Activated naive CD8-positive, alpha-beta T cell (primary cell): ENCODE results near the gene P3H3.

Experiments used
- H3K27ac Mint-ChIP-seq: one replicate; pipeline ENCODE4 v1.8.0; 2021; ENCODE audit warnings: mixed read lengths
- H3K27me3 Mint-ChIP-seq: one replicate; pipeline ENCODE4 v1.8.0; 2021; ENCODE audit warnings: mixed read lengths
- H3K36me3 Mint-ChIP-seq: one replicate; pipeline ENCODE4 v1.8.0; 2021; ENCODE audit warnings: mixed read lengths
- H3K4me1 Mint-ChIP-seq: one replicate; pipeline ENCODE4 v1.8.0; 2021; ENCODE audit warnings: low read depth, mixed read lengths
- H3K4me3 Mint-ChIP-seq: one replicate; pipeline ENCODE4 v1.8.0; 2021; ENCODE audit warnings: mild to moderate bottlenecking, mixed read lengths
- H3K9me3 Mint-ChIP-seq: one replicate; pipeline ENCODE4 v1.8.0; 2021; ENCODE audit warnings: low read depth, mixed read lengths

P3H3 gene

DNA sequence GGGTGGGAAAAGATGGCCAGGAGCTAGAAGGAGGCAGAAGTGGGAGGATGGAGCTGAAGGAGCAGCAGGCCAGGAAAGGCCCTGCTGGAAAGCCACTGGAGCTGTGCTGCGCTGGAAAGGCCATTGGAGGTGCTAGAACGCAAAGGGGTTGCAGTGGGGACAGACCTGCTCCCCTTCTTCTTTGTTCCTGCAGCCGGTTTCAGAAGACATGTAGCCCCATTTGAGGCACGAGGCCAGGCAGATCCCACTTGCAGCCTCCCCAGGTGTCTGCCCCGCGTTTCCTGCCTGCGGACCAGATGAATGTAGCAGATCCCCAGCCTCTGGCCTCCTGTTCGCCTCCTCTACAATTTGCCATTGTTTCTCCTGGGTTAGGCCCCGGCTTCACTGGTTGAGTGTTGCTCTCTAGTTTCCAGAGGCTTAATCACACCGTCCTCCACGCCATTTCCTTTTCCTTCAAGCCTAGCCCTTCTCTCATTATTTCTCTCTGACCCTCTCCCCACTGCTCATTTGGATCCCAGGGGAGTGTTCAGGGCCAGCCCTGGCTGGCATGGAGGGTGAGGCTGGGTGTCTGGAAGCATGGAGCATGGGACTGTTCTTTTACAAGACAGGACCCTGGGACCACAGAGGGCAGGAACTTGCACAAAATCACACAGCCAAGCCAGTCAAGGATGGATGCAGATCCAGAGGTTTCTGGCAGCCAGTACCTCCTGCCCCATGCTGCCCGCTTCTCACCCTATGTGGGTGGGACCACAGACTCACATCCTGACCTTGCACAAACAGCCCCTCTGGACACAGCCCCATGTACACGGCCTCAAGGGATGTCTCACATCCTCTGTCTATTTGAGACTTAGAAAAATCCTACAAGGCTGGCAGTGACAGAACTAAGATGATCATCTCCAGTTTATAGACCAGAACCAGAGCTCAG is 8.8 kb upstream of the P3H3 start:
- no peaks in the 10 kb centered on the region for H3K36me3 Mint-ChIP-seq
- H3K27me3 Mint-ChIP-seq: peaks cover 9% of the 10 kb centered on the region

GRCh38 chr12:6820166-6820565 is 8.0 kb upstream of the P3H3 start:
- Mint-ChIP-seq H3K27me3 (peaks cover 15% of the 10 kb centered on the region), H3K36me3 (no peaks in the 10 kb centered on the region), H3K4me1 (peaks cover 10% of the 10 kb centered on the region), H3K9me3 (no peaks in the 10 kb centered on the region), H3K4me3 (no peak overlapping the region), H3K27ac (no peak overlapping the region)

More for the DNA sequence above, 8.8 kb upstream of the P3H3 start:
- H3K27ac Mint-ChIP-seq: no peak overlapping the region
- no peak overlapping the region for H3K4me3 Mint-ChIP-seq
- H3K4me1 Mint-ChIP-seq: peaks cover 10% of the 10 kb centered on the region
- no peaks in the 10 kb centered on the region for H3K9me3 Mint-ChIP-seq

- no peaks in the 10 kb centered on the region for H3K9me3 Mint-ChIP-seq
- peaks cover 13% of the 10 kb centered on the region for H3K4me1 Mint-ChIP-seq
- no peak within 1 kb of the TSS for H3K27ac Mint-ChIP-seq
- H3K27me3 Mint-ChIP-seq: peaks cover 20% of the 10 kb centered on the region
- H3K4me3 Mint-ChIP-seq: peak within 1 kb of the TSS; percentile 63
- no peaks in the 10 kb centered on the region for H3K36me3 Mint-ChIP-seq
Observed at GRCh38 chr12:6821591-6822425, 6.4 kb upstream of the P3H3 start, which contains the start of gene GPR162. Gene GPR162, plus strand, starts transcription at chr12:6821821. Its CDS starts 2,078 bp downstream, at chr12:6823899.

- no peaks in the 10 kb centered on the region for H3K36me3 Mint-ChIP-seq
- H3K9me3 Mint-ChIP-seq: no peaks in the 10 kb centered on the region
- no peak overlapping the region for H3K27ac Mint-ChIP-seq
- H3K4me1 Mint-ChIP-seq: peaks cover 17% of the 10 kb centered on the region
- peaks cover 22% of the 10 kb centered on the region for H3K27me3 Mint-ChIP-seq
- peak overlapping the region; percentile 27 for H3K4me3 Mint-ChIP-seq
Observed at GRCh38 chr12:6822426-6823135, 5.6 kb upstream of the P3H3 start.

GRCh38 chr12:6823182-6824084 is 4.8 kb upstream of the P3H3 start:
- Mint-ChIP-seq H3K4me1 (peaks cover 20% of the 10 kb centered on the region), H3K27ac (no peak overlapping the region), H3K27me3 (peaks cover 22% of the 10 kb centered on the region), H3K9me3 (no peaks in the 10 kb centered on the region), H3K36me3 (no peaks in the 10 kb centered on the region), H3K4me3 (no peak overlapping the region)

DNA sequence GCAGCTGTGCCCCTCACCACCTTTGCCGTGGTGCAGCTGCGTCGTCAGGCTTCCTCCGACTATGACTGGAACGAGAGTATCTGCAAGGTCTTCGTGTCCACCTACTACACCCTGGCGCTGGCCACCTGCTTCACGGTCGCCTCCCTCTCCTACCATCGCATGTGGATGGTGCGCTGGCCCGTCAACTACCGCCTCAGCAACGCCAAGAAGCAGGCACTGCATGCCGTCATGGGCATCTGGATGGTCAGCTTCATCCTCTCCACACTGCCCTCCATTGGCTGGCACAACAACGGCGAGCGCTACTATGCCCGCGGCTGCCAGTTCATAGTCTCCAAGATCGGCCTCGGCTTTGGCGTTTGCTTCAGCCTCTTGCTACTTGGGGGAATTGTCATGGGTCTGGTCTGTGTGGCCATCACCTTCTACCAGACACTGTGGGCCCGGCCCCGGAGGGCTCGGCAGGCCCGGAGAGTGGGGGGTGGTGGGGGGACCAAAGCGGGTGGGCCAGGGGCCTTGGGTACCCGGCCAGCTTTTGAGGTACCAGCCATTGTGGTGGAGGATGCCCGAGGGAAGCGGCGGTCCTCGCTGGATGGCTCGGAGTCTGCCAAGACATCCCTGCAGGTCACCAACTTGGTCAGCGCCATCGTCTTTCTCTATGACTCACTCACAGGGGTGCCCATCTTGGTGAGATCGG is 4.0 kb upstream of the P3H3 start:
- Mint-ChIP-seq H3K4me3 (no peak overlapping the region), H3K27me3 (peaks cover 22% of the 10 kb centered on the region), H3K27ac (no peak overlapping the region), H3K4me1 (peaks cover 25% of the 10 kb centered on the region), H3K36me3 (no peaks in the 10 kb centered on the region), H3K9me3 (no peaks in the 10 kb centered on the region)

- Mint-ChIP-seq H3K36me3 (no peaks in the 10 kb centered on the region), H3K9me3 (no peaks in the 10 kb centered on the region), H3K4me3 (no peak overlapping the region), H3K27ac (no peak overlapping the region), H3K27me3 (peaks cover 22% of the 10 kb centered on the region), H3K4me1 (peaks cover 28% of the 10 kb centered on the region)
Observed at GRCh38 chr12:6824901-6825381, 3.3 kb upstream of the P3H3 start.

DNA sequence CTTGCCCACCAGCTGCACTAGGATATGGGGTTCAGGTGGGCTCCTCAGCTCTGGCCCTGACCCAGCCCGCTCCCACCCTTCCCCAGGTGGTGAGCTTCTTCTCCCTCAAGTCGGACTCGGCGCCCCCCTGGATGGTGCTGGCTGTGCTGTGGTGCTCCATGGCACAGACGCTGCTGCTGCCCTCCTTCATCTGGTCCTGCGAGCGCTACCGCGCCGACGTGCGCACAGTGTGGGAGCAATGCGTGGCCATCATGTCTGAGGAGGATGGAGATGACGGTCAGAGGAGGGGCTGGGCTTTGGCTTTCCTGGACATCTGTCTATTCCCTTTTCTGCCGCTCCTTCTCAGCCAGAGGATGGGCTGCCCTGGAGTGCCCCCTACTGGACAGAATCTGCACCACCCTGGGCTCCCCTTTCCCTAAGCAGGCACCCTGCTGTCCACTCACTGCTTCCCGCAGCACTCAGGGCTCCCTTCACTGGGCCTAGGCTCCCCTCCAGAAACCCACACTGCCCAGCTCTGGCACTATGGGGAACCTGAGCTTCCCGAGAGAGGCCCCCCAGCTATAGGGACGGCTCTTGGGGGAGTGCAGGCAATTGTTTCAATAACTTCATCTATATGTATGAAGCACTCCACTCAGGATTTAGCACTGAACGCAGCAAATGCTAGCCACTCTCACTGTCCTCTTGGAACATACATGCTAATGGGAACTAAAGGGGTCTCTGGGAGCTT is 2.6 kb upstream of the P3H3 start:
- H3K36me3 Mint-ChIP-seq: no peaks in the 10 kb centered on the region

GRCh38 chr12:6826125-6826733 is 2.0 kb upstream of the P3H3 start:
- Mint-ChIP-seq H3K9me3 (no peaks in the 10 kb centered on the region), H3K4me3 (no peak overlapping the region), H3K27ac (no peak overlapping the region), H3K4me1 (peaks cover 22% of the 10 kb centered on the region), H3K36me3 (no peaks in the 10 kb centered on the region), H3K27me3 (peaks cover 20% of the 10 kb centered on the region)

More for the DNA sequence above, 2.6 kb upstream of the P3H3 start:
- no peak overlapping the region for H3K27ac Mint-ChIP-seq
- peaks cover 28% of the 10 kb centered on the region for H3K4me1 Mint-ChIP-seq
- no peak overlapping the region for H3K4me3 Mint-ChIP-seq
- H3K27me3 Mint-ChIP-seq: peaks cover 21% of the 10 kb centered on the region
- H3K9me3 Mint-ChIP-seq: no peaks in the 10 kb centered on the region

- no peaks in the 10 kb centered on the region for H3K9me3 Mint-ChIP-seq
- peaks cover 20% of the 10 kb centered on the region for H3K4me1 Mint-ChIP-seq
- no peak overlapping the region for H3K27ac Mint-ChIP-seq
- H3K36me3 Mint-ChIP-seq: no peaks in the 10 kb centered on the region
- peak overlapping the region; percentile 63 for H3K4me3 Mint-ChIP-seq
- peaks cover 20% of the 10 kb centered on the region for H3K27me3 Mint-ChIP-seq
Observed at GRCh38 chr12:6826734-6827436, 1.3 kb upstream of the P3H3 start.

DNA sequence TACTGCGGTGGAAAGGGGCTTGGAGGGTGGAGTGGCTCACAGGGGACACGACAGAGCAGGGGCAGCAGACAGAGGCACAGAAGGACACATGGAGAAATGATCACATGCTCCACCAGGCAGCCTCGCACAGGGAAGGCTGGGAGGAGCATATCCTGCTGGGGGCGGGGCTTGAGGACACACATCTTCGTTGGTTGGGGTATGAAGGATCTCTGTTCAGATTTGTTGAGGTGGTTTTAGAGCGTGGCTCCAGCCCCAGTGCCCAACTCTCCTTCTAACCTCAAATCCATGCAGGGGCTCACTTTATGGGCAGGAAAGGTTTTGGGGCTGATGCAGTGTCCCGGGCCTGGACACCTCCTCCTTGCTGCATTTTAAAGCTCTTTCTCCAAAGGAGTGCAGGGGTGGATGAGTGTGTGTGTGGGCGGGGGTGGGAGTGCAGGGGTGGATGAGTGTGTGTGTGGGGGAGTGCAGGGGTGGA is 733 bp upstream of the P3H3 start:
- Mint-ChIP-seq H3K9me3 (no peaks in the 10 kb centered on the region), H3K4me3 (peak overlapping the region; percentile 63), H3K27ac (no peak overlapping the region), H3K4me1 (peaks cover 18% of the 10 kb centered on the region), H3K36me3 (no peaks in the 10 kb centered on the region), H3K27me3 (peaks cover 19% of the 10 kb centered on the region)
